HG03432 (cell line): ENCODE results near the gene ITM2B.
"Not testable (repeated sequence)": the region's sequence is repeated elsewhere in the genome, so short reads cannot be mapped to it uniquely, and the experiment has no call there.

Experiments
- ATAC-seq: cut with Tn5 transposase; IDR thresholded peaks from one replicate; pipeline ENCODE4 v1.9.1; 2021; ENCODE audit warnings: mild to moderate bottlenecking, moderate library complexity; ENCODE audit not compliant: unreplicated experiment

Gene ITM2B

DNA sequence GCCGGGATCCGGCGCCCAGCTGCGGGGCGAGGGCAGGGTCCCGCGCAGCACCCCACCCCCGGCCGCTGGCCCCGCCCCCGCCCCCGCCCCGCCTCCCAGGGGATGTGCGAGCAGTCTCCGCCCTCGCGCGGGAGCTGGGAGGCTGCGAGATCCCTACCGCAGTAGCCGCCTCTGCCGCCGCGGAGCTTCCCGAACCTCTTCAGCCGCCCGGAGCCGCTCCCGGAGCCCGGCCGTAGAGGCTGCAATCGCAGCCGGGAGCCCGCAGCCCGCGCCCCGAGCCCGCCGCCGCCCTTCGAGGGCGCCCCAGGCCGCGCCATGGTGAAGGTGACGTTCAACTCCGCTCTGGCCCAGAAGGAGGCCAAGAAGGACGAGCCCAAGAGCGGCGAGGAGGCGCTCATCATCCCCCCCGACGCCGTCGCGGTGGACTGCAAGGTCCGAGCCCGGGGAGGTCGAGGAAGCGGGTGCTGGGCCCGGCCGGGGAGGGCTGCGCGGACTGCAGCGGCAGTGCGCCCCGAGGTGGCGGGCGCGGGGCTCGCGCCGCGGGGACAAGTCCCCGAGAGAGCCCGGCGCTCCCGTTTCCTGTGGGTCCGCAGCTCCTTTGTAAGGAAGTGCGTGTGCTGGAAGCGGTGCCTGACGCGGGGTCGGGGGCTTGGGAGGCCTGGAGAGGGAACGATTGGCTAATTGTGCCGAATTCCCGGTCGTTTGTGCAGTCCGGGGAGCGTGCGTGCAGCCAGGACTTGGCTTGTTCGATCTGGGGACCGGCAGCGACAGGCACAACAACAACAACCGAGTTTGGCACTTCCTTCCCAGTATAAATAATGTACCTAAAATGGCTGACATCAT lies at the start of gene ITM2B:
Gene ITM2B (plus strand): TSS at position 161 of the 843 bp plus-strand sequence. CDS start 155 bp downstream, at position 316.
- ATAC-seq: peak; percentile 78

DNA sequence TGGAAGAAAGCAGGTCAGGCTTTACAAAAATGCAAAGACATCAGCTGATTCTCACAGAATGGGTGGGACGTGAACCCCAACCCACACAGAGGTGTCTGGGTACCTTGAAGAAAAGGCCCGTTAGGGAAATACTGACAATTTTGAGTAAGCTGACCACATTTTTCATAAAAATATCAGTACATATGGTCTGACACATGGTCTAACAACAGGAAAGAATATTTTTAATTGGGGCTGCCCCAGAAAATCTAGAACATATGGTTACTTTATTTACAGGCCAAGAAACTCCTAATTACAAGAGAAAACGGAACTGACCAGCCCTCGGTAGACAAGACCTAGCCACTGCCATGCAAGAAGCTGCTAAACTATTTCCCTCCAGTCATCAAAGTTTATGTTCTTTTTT lies 48.7 kb upstream of the ITM2B start:
- no peak for ATAC-seq

DNA sequence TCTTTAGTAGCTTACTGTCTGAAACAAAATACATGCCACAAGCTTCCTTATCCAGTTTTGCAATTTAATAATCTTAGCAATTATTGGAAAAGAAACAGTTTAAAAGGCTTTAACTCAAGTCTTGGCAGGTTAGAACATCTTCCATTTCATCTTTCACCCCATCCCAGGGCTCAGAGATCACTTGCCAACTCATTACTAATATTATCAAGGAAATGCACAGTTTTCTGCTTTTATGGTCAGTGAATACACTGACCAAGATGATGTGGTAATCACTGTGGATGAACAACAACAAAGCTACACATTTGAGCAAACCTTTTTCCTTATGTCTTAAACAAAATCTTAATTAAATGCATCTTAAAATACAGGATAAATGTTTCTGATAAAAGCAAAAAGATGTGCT lies 48.0 kb upstream of the ITM2B start:
- no peak for ATAC-seq

DNA sequence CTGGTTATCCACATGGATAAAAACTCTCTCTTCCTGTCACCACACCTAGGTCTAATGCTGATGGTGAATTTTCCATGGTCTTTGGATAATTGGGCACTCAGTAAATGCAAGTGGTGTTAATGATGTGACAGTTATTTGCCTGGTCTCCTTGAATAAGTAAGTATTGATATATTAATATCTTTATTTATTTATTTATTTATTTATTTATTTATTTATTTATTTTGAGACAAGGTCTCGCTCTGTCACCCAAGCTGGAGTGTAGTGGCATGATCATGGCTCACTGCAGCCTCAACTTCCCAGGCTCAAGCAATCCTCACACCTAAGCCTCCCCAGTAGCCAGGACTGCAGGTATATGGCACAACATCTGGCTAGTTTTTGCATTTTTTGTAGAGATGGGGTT lies 46.3 kb upstream of the ITM2B start:
- ATAC-seq: no peak

DNA sequence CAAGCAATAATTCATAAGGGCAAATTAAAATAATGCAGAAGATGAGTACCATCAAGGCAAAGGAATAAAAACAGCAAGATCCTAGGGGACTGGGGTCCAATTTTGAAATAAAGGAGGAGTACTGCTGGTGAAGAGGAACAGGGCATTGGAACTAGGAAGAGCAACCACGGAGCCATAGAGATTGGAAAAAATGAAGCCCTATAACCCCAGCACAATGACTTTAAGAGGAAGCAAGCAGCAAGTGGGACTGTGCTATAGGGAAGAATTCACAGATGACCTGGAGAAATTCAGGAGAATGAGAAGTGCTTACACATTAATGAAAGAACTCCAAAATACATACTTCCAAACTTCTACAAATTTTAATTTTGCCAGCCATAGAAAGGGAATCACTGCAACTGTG lies 44.9 kb upstream of the ITM2B start:
- no peak for ATAC-seq

DNA sequence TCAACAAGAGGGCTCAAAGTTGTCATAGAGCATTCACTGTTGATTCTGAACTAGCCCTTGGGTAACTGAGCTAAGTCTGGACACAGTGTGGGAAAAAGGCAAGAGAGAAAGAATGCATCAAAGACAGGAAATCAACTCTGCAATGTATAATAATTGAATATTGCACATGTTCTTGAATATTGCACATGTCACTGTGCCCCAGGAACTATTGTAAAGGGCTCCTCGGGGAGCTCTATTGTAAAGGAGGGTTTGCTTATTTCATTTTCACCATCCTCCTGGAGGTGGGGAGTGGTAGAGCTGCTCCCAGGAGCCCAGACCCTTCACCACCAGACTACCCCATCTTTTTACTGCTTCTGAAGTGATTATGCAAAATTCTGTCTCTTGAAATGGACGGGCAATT lies 44.4 kb upstream of the ITM2B start:
- ATAC-seq: no peak

DNA sequence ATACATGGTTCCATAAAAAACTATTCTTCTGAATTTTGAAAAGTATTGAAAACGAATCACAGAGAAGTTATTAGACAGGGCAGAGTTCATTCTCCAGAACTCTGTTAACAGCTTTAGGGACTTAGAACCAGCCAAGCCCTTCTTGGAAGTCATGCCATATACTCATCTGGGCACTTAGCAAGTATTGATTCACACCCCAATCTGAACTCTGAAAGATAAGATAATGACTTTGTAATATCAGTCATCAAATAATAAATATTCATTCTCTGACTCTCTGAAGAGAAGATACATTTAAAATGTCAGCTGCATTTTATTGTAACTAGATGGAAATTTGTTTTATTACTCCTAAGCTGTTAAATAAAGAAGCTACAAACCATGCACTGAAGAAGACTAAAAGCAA lies 43.8 kb upstream of the ITM2B start:
- ATAC-seq: no peak

DNA sequence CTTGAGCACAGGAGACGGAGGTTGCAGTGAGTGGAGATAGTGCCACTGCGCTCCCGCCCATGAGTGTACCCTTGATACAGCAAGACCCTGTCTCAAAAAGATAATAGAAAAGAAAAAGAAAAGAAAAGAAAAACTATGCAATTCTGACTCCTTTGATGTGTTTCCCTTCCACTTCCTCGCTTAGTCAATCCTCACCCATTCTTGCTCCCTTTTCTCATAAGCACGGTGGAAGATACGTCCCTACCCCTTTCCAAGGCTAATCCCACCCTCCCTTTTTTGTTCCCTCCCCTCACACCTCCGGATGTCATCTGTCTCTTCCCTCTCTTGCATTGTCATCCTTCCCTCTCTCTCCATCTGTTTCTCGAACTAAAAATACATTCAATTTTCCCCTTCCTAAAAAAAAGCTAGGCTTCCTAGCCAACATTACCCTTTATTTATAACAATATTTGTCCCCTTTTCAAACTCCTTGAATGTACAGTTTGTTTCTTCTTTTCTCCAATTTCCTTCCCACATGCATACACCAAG lies 40.5 kb upstream of the ITM2B start:
- no peak for ATAC-seq

DNA sequence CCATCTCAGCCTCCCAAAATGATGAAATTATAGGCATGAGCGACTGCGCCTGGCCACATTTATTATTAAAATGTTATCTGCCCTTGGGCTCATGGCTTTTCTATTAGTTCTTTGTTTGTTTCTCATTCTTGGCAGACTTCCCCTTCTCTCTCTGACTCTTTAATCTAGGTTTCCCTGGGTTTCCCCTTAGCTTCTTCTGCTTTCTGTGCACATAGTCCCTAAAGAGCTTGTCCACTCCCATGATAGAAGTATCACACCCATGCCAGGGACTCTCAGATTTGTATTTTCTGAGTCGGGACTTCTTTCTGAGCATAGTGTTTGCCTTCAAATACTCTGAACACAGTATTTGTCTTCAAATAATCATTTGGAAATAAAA lies 38.6 kb upstream of the ITM2B start:
- ATAC-seq: peak; percentile 93

DNA sequence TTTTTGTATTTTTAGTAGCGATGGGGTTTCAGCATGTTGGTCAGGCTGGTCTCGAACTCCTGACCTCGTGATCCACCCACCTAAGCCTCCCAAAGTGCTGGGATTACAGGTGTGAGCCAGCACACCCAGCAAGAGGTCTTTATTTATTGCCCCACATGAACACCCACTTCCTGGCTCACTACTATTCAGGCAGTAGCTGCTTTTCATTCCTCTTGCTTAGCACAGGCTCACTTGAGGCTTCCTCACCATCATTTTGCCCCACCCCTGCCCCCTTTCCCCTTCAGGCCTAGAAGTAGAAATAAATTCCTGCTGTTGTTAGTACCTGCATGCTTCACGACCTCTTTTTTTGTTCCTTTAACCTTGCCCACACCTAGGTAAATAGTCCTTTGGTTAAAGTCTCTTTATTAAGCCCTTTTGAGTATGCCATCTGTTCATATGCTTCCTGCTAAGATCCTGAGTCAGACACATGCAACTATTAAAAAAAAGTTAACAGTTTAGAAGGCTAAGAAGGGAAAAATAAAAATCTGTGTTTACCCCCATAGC lies 33.5 kb upstream of the ITM2B start:
- no peak for ATAC-seq

DNA sequence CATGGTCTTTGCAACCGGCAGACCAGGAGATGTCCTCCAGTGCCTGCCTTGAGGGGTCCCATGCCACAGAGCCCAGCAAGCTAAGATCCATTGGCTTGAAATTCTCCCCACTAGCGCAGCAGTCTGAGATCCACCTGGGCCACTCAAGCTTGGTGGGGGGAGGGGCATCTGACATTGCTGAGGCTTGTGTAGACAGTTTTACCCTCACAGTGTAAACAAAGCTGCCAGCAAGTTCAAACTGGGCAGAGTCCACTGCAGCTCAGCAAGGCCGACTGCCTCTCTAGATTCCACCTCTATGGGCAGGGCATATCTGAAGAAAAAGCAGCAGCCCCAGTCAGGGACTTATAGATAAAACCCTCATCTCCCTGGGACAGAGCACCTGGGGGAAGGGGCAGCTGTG lies 32.0 kb upstream of the ITM2B start:
- ATAC-seq: no peak

DNA sequence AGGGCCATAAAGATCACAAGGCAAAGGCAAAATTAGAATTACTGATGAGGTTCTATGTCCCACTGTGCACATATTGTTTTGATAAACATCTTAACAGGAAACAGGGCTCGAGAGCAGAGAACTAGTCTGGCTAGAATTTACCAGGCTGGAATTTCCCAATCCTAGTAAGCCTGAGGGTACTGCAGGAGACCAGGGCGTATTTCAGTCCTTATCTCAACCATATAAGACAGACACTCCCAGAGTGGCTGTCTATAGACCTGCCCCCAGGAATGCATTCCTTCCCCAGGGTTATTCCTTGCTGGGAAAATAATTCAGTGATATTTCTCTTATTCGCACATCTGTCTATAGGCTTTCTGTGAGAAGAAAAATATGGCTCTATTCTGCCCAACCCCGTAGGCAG lies 25.8 kb upstream of the ITM2B start:
- ATAC-seq: not testable (repeated sequence)

DNA sequence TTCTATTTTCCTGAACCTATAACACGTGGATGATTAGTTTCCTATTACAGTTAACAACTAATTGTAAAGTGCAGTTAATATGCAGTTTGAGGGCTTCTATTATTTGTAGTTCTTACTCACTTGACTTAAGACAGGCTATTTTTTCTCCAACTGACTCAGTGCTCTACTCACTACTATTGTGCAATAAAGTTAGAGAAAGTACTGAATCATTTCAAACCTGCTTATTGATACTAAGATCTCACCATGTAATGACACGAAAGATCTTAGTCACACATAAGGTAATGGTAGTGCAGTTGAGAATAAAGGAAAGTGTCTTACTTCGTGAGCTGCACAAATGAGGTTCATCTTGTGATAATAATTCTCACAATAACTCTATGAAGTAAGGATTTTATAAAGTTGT lies 22.8 kb upstream of the ITM2B start:
- ATAC-seq: peak; percentile 69

DNA sequence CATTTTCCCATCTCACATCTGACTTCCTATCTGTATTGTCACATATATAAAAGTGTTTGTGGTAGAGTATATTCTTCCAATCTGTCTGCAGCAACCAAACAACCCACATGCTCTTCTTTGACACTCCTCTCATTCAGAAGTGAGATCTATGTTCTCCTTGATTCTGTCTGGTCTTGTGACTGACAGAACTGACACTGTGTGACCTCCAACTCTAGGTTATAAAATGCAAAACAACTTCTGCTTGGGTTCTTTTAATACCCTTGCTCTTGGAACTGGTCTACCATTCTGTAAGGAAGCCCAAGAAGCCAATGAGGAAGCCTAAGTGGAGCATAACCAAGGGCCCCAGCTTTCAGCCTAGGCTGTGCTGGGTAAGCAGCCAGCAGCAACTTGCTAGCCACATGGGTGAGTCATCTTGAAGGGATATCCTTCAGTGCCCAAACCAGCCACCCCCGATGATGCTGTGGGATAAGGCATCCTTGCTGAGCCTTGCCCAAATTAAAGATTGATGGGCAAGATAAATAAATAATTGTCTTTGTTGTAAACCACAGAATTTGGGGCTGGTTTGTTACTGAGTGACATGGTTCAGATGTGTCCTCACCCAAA lies 18.4 kb upstream of the ITM2B start:
- ATAC-seq: no peak

DNA sequence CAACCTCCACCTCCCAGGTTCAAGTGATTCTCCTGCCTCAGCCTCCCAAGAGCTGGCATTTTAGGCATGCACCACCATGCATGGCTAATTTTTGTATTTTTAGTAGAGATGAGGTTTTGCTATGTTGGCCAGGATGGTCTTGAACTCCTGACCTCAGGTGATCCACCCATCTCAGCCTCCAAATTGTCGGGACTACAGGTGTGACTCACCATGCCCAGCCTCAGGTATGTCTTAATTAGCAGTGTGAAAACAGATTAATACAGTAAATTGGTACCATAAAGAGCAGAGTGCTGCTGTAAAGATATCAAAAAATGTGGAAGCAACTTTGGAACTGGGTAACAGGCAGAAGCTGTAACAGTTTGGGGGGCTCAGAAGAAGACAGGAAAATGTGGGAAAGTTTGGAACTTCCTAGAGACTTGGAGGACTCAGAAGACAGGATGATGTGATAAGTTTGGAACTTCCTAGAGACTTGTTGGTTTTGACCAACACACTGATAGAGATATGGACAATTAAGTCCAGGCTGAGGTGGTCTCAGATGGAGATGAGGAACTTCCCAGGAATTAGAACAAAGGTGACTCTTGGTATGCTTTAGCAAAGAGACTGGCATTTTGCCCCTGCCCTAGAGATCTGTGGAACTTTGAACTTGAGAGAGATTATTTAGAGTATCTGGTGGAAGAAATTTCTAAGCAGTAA lies 17.3 kb upstream of the ITM2B start:
- not testable (repeated sequence) for ATAC-seq

DNA sequence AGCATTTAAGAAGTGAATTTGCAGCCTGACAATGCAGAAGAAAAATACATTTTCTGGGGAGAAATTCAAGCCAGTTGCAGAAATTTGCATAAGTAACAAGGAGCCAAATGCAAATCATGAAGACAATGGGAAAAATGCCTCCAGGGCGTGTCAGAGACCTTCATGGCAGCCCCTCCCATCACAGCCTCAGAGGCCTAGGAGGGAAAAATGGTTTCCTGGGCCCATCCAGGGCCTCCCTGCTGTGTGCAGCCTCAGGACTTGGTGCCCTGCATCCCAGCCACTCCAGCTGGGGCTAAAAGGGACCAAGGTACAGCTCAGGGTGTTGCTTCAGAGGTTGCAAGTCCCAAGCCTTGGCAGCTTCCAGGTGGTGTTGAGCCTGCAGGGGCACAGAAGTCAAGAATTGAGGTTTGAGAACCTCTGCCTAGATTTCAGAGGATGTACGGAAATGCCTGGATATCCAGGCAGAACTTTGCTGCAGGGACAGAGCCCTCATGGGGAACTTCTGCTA lies 16.7 kb upstream of the ITM2B start:
- no peak for ATAC-seq

DNA sequence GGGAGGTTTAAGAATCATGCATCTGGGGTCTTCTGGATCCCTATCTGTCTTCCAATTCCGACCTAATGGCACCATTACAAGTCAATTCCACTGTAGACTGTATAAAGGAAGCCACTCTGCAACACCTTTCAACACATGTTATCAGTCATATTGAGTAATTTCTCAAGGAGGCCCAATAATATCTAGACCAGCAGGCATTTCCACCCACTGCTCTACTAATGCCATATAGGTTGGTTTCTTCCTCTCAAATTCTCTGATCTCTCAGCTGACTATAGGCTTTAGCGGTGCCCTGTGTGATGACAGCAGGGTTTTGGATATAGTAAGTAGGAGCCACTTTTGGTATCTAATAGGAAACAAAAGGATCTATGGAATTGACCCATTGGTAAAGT lies 12.4 kb upstream of the ITM2B start:
- no peak for ATAC-seq

DNA sequence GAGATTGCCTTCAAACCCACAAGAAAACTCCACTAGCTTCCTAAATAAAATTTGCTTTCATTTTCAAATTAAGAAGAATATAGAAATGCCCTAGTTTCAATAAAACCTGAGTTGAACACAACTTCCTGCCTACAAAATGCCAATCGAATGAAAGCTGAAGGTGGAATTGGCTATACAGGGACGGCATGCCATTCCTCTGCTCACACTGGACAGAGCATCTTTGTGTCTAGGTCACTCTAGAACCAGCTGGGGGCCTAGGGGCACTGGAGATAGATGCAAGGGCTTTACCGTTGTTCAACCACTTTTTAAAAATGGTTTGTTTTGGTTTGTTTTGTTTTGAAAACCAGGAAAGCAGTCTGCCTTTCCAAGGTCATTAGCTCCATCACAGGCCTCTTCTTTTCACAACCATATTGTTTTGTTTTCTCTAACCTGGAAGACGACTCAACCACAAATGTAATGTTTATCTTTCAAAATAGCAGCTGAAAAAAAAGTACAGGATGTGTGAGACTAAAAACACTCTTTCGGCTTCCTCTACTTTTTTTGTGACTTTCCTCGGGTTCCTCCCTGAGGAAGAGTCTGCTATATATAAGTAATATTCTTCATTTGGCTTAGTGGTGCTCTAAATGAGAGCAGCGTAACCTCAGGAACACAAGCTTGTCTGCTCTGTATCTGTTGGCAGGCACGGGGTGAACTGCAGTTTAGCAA lies 11.9 kb upstream of the ITM2B start:
- no peak for ATAC-seq

DNA sequence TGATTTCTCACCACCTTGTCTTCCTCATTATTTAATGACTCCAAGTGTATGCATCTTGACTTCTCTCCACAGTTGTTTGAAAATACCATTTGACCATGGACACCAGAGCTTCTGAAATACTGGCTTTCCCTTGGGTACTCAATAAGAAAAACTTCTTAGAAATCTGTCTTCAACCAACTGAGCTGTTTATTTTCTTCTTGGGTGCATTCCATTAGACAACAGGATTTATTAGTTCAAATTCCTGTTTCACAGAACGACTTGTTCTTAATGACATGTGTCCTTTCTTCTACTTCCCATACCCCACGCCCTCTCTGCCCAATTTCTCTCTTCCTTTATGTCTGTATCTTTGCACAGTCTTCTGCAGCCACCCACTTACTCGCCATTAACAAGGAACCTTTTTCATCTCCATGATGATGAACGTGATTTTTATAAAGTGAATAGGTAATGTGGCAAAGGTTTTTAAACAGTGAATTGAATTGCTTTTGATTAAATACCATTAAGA lies 11.3 kb upstream of the ITM2B start:
- no peak for ATAC-seq
